KG1 (cell line): ENCODE results near the gene RNF151.
"Not testable (repeated sequence)": the region's sequence is repeated elsewhere in the genome, so short reads cannot be mapped to it uniquely, and the experiment has no call there.

ENCODE experiments used
- DNase-seq: peaks from one replicate; lab custom pipeline; 2025; lab: John Stamatoyannopoulos, UW

Gene RNF151, protein sequence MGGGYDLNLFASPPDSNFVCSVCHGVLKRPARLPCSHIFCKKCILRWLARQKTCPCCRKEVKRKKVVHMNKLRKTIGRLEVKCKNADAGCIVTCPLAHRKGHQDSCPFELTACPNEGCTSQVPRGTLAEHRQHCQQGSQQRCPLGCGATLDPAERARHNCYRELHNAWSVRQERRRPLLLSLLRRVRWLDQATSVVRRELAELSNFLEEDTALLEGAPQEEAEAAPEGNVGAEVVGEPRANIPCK

DNA sequence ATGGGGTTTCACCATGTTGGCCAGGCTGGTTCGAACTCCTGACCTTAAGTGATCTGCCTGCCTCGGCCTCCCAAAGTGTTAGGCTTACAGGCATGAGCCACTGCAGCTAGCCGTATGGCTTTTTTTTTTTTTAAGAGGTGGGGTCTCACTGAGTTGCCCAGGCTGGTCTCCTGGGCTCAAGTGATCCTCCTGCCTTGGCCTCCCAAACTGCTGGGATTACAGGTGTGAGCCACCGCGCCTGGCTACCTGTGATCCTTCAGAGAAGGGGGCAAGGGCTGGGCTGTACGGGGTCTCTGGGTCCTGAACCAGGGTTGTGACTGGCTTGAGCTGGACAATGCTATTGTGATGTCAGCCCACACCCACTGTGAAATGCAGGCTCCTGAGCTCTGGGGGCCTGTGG lies at the start of gene RNF151:
RNF151 (plus strand) TSS at position 397 of the 400 bp plus-strand sequence. CDS start 26 bp downstream, outside the sequence.
- DNase-seq: no peak

DNA sequence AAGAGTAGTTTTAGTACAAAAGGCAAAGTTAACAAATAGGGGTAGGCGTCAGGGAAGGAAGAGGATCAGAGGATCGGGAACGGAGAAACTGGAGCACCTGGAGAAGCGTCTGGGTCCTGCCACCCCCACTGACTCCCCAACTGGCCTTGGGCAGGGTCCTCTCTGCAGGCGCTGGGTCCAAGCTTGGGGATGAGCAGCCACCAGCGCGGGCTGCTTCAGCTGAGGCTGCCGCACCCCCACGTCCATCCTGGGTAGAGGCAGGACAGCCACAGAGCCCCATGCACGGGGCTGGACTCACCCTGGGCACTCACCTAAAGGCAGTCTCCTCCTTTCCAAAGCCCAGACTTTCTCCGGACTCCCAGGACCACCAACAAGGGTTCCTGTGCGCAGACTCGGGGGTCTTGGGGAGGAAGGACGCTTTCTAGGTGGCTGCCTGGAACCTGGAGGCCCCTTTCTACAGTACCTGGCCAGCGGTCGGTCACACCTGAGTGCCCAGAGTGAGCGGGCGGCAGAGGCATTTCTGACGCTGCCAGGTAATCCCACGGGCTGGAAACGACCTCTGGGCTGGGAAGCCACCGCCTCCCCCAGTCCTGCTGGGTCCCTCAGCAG lies 49.5 kb upstream of the RNF151 start:
- no peak for DNase-seq

- DNase-seq: no peak
These were observed 48.8 kb upstream of the RNF151 start for GRCh38 chr16:1917665-1918350.

GRCh38 chr16:1918351-1919326 lies 48.0 kb upstream of the RNF151 start, which contains the start of gene HS3ST6:
TSS of gene HS3ST6 (minus strand) at chr16:1918415. CDS start at chr16:1918323, 92 bp downstream.
- DNase-seq: no peak

DNA sequence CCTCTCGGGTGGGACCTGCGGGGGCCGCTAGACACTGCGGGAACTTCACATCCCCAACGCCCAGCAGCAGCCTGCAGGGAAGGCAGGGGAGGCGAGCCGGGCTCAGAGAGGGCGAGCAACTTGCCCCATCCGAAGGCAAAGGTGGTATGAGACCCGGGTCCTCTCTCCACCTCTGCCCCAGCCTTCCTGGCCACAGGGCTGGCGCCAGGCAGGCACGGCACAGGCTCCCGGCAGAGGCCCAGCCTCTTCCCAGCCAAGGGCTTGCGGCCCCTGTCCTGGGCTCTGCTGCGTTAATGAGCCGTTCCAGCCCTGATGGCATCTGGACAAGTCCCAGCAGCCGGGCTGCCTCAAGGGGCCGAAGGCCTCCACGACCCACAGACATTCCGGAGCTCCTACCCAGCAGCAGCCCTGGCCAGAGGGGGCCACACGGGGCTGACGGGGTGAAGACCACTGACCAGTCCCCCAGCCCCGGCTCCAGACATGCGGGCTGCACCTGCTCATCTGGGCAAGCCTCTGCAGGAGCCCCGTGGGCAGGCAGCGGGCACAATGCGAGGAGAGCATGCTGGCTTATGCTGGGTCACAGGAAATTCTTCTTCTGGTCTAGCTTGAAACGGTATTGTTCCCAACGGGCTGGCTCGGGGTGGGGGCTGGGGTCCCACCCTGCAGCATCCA lies 47.2 kb upstream of the RNF151 start:
- DNase-seq: no peak

DNA sequence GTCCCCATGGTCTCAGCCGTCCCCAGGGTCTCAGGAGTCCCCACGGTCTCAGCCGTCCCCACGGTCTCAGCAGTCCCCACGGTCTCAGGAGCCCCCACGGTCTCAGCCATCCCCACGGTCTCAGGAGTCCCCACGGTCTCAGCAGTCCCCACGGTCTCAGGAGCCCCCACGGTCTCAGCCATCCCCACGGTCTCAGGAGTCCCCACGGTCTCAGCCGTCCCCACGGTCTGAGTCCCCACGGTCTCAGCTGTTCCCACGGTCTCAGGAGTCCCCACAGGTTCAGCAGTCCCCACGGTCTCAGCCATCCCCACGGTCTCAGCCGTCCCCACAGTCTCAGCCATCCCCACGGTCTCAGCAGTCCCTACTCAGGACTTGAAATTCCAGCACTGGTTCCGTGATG lies 46.5 kb upstream of the RNF151 start:
- not testable (repeated sequence) for DNase-seq

DNA sequence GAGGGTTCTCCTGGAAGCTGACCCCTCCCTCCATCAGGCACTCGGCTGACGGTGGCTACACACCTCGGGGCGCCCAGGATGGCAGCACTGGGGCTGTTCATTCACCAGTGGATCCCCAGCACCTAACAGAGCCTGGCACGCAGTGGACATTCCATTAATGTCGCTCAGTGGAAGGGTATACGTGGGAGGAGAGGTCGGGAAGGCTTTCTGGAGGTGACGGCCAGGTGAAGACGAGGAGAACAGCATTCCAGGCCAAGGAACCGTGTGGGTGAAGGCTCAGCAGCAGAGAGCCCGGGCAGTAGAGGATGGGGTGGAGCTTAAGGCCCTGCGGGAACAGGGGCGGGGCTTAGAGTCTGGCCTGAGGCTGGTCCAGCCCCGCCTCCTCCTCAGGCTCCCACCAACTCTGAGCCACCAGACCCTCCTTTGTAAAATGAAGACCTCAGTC lies 45.9 kb upstream of the RNF151 start:
- no peak for DNase-seq

DNA sequence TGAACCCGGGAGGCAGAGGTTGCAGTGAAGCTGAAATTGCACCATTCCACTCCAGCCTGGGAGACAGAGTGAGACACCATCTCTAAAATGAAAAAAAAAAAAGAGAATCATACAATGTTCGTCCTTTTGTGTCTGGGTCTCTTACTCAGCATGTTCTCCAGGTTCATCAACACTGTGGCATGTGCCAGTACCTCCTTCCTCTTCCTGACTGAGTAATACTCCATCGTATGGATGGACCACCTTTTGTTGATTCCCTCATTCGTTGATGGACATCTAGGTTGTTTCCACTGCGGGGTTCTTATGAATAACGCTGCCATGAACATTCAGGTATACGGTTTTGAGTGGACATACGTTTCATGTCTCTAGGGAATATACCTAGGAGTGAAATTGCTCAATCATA lies 44.3 kb upstream of the RNF151 start:
- no peak for DNase-seq

GRCh38 chr16:1923299-1924034 lies 43.2 kb upstream of the RNF151 start:
- no peak for DNase-seq

DNA sequence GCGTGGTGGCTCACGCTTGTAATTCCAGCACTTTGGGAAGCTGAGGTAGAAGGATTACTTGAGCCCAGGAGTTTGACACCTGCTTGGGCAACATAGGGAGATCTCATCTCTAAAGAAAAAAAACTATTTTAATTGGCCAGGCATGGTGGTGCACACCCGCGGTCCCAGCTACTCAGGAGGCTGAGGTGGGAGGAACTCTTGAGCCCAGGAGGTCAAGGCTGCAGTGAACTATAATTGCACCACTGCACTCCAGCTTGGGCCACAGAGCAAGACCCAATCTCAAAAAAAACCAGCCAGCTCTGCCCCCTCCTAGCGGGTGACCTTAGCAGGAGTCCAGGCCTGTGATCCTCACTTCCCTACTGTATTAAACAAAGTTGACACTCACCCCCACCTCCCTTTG lies 42.6 kb upstream of the RNF151 start:
- no peak for DNase-seq

DNA sequence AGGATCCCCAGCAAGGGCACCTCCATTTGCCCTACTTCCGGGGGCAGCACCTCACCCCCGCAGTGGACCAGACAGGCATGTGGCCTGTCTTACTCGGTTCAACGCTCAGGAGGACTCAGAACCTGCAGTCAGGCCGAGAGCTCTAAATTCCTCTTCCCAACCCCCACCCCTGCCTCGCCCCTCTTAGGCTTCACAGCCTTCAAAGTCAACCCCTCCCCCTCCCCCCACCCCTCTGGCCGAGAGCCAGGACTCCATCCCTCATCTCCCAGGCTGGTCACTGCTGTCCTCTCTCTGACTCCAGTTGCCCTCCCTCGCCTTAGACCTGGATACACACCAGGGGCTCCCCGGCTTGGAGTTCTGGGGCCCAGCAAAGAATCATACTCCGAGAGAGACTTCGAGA lies 40.4 kb upstream of the RNF151 start:
- no peak for DNase-seq

DNA sequence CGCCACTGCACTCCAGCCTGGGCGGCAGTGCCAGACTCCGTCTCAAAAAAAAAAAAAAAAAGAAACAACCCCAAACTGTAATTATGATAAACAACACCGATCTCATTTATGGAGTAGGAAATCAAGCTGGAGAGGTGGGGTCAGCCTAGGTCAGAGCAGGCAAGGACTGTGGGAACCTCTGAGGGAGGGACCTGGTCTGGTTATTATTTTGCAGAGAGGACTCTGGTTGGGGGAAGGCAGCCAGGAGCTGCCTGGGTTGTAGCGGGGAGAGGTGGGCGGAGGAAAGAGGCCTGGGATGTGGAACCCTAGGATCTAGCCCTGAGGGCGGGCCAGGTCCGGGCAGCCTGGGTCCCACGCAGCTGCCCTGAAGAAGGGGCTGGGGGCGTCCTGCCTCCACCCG lies 37.6 kb upstream of the RNF151 start:
- DNase-seq: no peak

DNA sequence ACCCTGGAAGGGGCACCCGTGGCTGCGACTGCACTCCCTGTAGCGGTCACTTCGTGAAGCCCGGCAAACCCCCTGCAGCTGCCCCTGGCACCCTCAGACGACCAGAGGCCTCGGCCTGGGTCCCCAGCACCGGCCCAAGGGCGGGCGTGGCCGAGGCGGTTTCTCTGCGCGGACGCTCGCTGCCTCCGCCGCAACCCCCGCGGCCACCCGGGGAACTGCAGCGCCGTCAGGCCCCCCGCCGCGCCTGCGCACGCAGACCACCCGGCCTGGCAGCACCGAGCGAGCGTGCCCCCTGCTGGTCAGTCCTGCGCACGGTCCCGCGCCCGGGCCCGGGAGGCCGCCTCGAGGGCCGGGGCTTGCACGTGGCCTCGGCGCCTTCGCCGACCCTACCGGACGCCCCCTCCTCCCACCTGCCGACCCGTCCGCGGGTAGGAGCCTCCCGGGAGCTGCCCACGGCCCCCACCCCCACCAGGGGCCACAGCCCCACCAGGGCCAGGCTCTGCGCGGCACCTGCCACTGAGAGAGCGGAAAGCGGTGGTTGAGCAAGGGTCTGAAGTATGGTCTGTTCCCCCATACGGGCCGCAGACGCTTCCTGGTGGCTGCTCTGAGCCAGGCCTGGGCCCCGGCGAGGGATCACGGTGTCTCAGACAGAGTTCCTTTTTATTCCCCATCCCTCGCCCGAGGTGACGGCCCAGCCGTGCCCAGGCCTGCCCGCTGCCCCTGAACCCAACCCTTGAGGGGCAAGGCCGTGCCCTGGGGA lies 36.9 kb upstream of the RNF151 start:
- DNase-seq: peak; percentile 78

DNA sequence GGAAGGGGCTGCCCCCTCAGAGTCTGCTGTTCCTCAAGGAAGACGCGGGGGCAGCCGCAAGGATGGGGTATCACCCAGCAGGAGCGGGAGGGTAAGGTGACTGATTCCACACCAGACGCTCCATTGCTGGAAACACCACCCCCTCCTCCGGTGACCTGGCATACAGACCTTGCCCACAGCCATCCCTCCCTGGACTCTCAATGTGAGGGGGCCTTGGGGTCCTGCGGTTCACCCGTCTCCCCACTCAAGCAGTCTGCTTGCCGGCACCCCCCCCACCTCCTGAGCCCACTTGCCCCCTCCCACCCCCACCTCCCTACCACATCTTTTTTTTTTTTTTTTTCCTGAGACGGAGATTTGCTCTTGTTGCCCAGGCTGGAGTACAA lies 36.3 kb upstream of the RNF151 start:
- DNase-seq: no peak

- DNase-seq: no peak
These were observed 34.3 kb upstream of the RNF151 start for GRCh38 chr16:1932050-1933028.

DNA sequence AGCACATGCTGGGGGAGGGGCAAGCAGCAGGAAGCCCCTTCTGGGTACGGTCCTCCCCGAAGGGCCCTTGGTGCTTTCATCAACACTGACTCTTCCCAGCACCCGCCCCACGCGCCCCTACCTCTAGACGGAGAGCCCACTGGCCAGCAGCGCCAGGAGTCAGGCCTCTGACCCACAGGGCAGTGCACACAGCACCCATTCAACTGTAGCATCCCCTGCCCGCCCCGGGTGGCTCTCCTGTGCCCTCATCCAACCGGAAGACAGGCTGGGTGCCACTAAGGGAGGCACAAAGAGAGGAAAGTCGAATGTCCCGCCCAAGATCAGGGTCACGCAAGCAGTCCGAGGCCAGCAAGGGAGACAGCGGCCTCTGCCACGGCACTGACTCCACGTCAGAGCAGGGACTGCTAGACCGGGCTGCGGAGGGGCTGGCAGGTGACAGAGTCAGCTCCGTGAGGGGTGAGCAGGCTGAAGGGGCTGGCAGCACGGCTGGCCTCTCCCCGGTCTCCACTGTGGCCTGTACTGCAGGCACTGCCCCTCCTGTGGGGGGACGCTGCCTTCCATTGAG lies 33.5 kb upstream of the RNF151 start:
- no peak for DNase-seq

DNA sequence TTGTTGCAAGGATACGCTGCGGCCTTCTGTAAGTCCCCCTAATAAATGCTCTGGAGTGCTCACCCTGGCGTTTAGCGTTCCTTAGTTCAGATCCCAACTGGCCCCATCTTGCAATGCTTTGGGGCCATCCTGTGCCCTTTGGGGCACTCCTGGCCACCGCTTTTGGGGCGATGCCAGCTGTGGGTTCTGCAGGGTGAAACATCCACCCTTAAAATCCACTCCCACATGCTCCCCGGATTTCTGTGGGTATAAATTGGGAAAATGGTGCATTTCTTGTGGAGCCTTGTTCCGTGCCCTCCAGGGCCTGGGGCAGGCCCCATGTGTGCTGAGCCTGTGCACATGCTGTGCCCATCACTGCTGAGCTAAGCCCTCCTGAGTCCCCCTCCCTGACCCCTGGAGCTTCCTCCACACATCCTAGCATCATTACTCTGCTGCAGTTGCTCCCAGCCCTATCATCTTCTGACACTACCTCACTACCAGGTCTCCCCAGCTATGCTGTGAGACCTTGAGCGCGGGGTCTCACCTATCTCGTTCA lies 29.6 kb upstream of the RNF151 start:
- DNase-seq: no peak

GRCh38 chr16:1938316-1938715 lies 28.3 kb upstream of the RNF151 start:
- DNase-seq: no peak
